ENCODE measurements around the gene ZNF792.
"Not testable (repeated sequence)": the region's sequence is repeated elsewhere in the genome, so short reads cannot be mapped to it uniquely, and the experiment has no call there.

The ZNF792 gene

GRCh38 chr19:34938886-34939285 is 25.1 kb downstream of the ZNF792 start:
- H3K4me3 ChIP-seq (ENCODE audit: low read depth, low read length), result no peak overlapping the region
- DNase-seq (ENCODE audit: low read depth), result no peak

GRCh38 chr19:34936184-34936583 is 27.8 kb downstream of the ZNF792 start:
- H3K4me3 ChIP-seq (ENCODE audit: low read depth, low read length), result no peak overlapping the region
- DNase-seq (ENCODE audit: low read depth), result no peak

GRCh38 chr19:34932494-34932893 is 31.5 kb downstream of the ZNF792 start:
- H3K4me3 ChIP-seq (ENCODE audit: low read depth, low read length), result no peak overlapping the region
- no peak for DNase-seq (ENCODE audit: low read depth)

- DNase-seq (ENCODE audit: low read depth), result peak; percentile 75
- peak within 1 kb of the TSS; percentile 79 for H3K4me3 ChIP-seq (ENCODE audit: low read depth, low read length)
Measured at GRCh38 chr19:34926685-34927375, 37.2 kb downstream of the ZNF792 start, which contains the start of gene ZNF30. Gene ZNF30 (plus strand): TSS chr19:34926903. CDS start chr19:34929948, 3,045 bp downstream.

- peak overlapping the region; percentile 79 for H3K4me3 ChIP-seq (ENCODE audit: low read depth, low read length)
- no peak for DNase-seq (ENCODE audit: low read depth)
Measured at GRCh38 chr19:34926361-34926684, 37.7 kb downstream of the ZNF792 start.

- DNase-seq (ENCODE audit: low read depth), result no peak
- no peak overlapping the region for H3K4me3 ChIP-seq (ENCODE audit: low read depth, low read length)
Measured at GRCh38 chr19:34925278-34925855, 38.7 kb downstream of the ZNF792 start.

GRCh38 chr19:34920090-34920786 is 43.8 kb downstream of the ZNF792 start:
- H3K4me3 ChIP-seq (ENCODE audit: low read depth, low read length); DNase-seq (ENCODE audit: low read depth): not testable (repeated sequence)

GRCh38 chr19:34918190-34918589 is 45.8 kb downstream of the ZNF792 start:
- no peak overlapping the region for H3K4me3 ChIP-seq (ENCODE audit: low read depth, low read length)
- DNase-seq (ENCODE audit: low read depth), result no peak

GRCh38 chr19:34917144-34917543 is 46.9 kb downstream of the ZNF792 start:
- not testable (repeated sequence) for H3K4me3 ChIP-seq (ENCODE audit: low read depth, low read length); DNase-seq (ENCODE audit: low read depth)

- no peak overlapping the region for H3K4me3 ChIP-seq (ENCODE audit: low read depth, low read length)
- no peak for DNase-seq (ENCODE audit: low read depth)
Measured at GRCh38 chr19:34910770-34911169, 53.3 kb downstream of the ZNF792 start.
